K562 (cell line): ENCODE results near the gene ING1. TPM values are rescaled to one million over a fixed set of nuclear protein-coding genes. Genes with fewer than 3 reads are reported as not detected.
A peak's percentile ranks its signal among the peaks of the same experiment; 100 is the strongest.

Source experiments
- ATAC-seq: fragments of 200-7000 bp; cut with Tn5 transposase; 3 replicates; pipeline ENCODE4 v1.9.1; 2020; ENCODE audit warnings: moderate library complexity
- Bru-seq: library from RNA; stranded (reverse); fragments of 400-500 nt; gene quantifications from one replicate; lab custom pipeline; 2021; lab: Mats Ljungman, UMichigan
- BruChase-seq, 2 experiments: library from RNA; stranded (reverse); fragments of 400-500 nt; gene quantifications; one replicate each; lab custom pipeline; 2021; lab: Mats Ljungman, UMichigan
- BruUV-seq: library from RNA; stranded (reverse); fragments of 400-500 nt; replicated peaks from 2 replicates; lab custom pipeline; 2021; lab: Mats Ljungman, UMichigan
- CTCF ChIA-PET: fragments of 300-600 bp; formaldehyde crosslinking; extraction: SDS; loops from one replicate; lab custom pipeline; 2021; ENCODE audit warnings: low intra/inter-chr PET ratio; lab: Yijun Ruan, JAX
- POLR2A ChIA-PET: fragments of 300-600, 350-650 bp; sonication (Branson Sonifier 250); formaldehyde crosslinking; extraction: SDS; loops from one replicate; lab custom pipeline; 2021; ENCODE audit warnings: antibody characterized with exemption, inconsistent platforms; lab: Yijun Ruan, JAX
- DNase-seq, 4 experiments: peaks; one replicate each; pipeline versions ENCODE4 v3.0.0 to v3.0.0-alpha.2; 2011 to 2018; ENCODE audit warnings: low spot score in 3 of 4, mixed read lengths in 3 of 4; ENCODE audit errors: extremely low read depth in 1 of 4
- FAIRE-seq: peaks from 2 replicates; lab custom pipeline; 2011; peaks lifted over from hg19 to GRCh38; lab: Jason Lieb, UNC
- H2AFZ ChIP-seq: 2 replicates; pipeline ENCODE4 v1.6.0; 2011; ENCODE audit warnings: low read depth, low read length, control low read depth, inconsistent platforms
- H3K27ac ChIP-seq: fragments of 200-600 bp; 3 replicates; pipeline ENCODE4 v1.8.0; 2011; ENCODE audit warnings: low read depth, mild to moderate bottlenecking, control low read depth, inconsistent platforms, low read length, moderate library complexity, mixed read lengths; ENCODE audit errors: extremely low read depth
- H3K27me3 ChIP-seq, 2 experiments: fragments of 300-600 bp in 1 of 2; 2 replicates in 1 of 2; 3 replicates in 1 of 2; pipeline versions ENCODE4 v1.6.0 to v1.8.0; 2011; ENCODE audit warnings: inconsistent platforms in 2 of 2, low read length in 2 of 2, mild to moderate bottlenecking in 1 of 2, mixed read lengths in 1 of 2, moderate library complexity in 1 of 2; ENCODE audit not compliant: control insufficient read depth in 2 of 2, insufficient read depth in 2 of 2
- H3K36me3 ChIP-seq: fragments of 300-600 bp; 3 replicates; pipeline ENCODE4 v1.8.0; 2011; ENCODE audit warnings: mild to moderate bottlenecking, low read length, inconsistent platforms; ENCODE audit not compliant: control insufficient read depth, insufficient read depth
- H3K4me1 ChIP-seq, 2 experiments: fragments of 200-600 bp in 1 of 2; replicated peaks in 1 of 2; 2 replicates in 1 of 2; 3 replicates in 1 of 2; pipeline versions ENCODE4 v1.5.1 to v1.8.0; 2011; ENCODE audit warnings: inconsistent platforms in 2 of 2, low read length in 2 of 2, mild to moderate bottlenecking in 1 of 2, mixed read lengths in 1 of 2, moderate library complexity in 1 of 2; ENCODE audit not compliant: control insufficient read depth in 2 of 2, insufficient read depth in 2 of 2
- H3K4me2 ChIP-seq: 2 replicates; pipeline ENCODE4 v1.6.1; 2011; ENCODE audit warnings: low read length, control low read depth, inconsistent platforms, mixed read lengths; ENCODE audit not compliant: insufficient read depth
- H3K4me3 ChIP-seq: fragments of 200-600 bp; sonication (generic), shearing (Covaris generic); 2 replicates; pipeline ENCODE4 v1.5.1; 2016; ENCODE audit warnings: control low read depth, inconsistent platforms
- H3K79me2 ChIP-seq: fragments of 200-600 bp; 3 replicates; pipeline ENCODE4 v1.8.0; 2011; ENCODE audit warnings: low read length, inconsistent platforms; ENCODE audit not compliant: control insufficient read depth, insufficient read depth
- H3K9ac ChIP-seq, 2 experiments: 2 replicates each; pipeline versions ENCODE4 v1.6.0 to v1.6.1; 2011; ENCODE audit warnings: low read depth in 2 of 2, low read length in 2 of 2, control low read depth in 1 of 2, inconsistent platforms in 1 of 2, mild to moderate bottlenecking in 1 of 2, mixed read lengths in 1 of 2; ENCODE audit not compliant: insufficient read depth in 1 of 2
- H3K9me1 ChIP-seq: one replicate; pipeline ENCODE4 v1.6.0; 2011; ENCODE audit warnings: inconsistent platforms, mild to moderate bottlenecking, low read length, moderate library complexity; ENCODE audit not compliant: control insufficient read depth, insufficient read depth
- H3K9me3 ChIP-seq: replicated peaks from 2 replicates; pipeline ENCODE4 v1.5.1; 2011; ENCODE audit warnings: low read depth, low read length, inconsistent platforms; ENCODE audit not compliant: control insufficient read depth, insufficient read depth
- H4K20me1 ChIP-seq: replicated peaks from 2 replicates; pipeline ENCODE4 v1.6.1; 2011; ENCODE audit warnings: low read length, inconsistent platforms, mixed read lengths; ENCODE audit not compliant: control insufficient read depth, insufficient read depth
- CBFB ChIP-seq: sonication (generic); formaldehyde crosslinking; IDR thresholded peaks from 2 replicates; pipeline ENCODE4 v1.4.0; 2020; ENCODE audit warnings: mild to moderate bottlenecking, missing genetic modification reagents
- CCAR2 ChIP-seq: fragments of 200-400 bp; formaldehyde crosslinking; IDR thresholded peaks from 2 replicates; pipeline ENCODE4 v1.6.1; 2017; ENCODE audit warnings: mild to moderate bottlenecking, low read depth, low read length
- CEBPZ ChIP-seq: fragments of 150-350 bp; IDR thresholded peaks from 2 replicates; pipeline ENCODE4 v1.6.1; 2014; ENCODE audit warnings: low read depth, mild to moderate bottlenecking, low read length, borderline replicate concordance
- DNMT1 ChIP-seq: fragments of 450-650 bp; IDR thresholded peaks from 2 replicates; pipeline ENCODE4 v1.6.1; 2016; ENCODE audit warnings: antibody characterized with exemption, mild to moderate bottlenecking
- ELF2 ChIP-seq: fragments of 250-450 bp; sonication (Bioruptor Pico); IDR thresholded peaks from 2 replicates; pipeline ENCODE4 v1.5.0; 2021; ENCODE audit warnings: mild to moderate bottlenecking
- FOS ChIP-seq: IDR thresholded peaks from 3 replicates; pipeline ENCODE4 v1.6.1; 2011; ENCODE audit not compliant: insufficient read length; ENCODE audit errors: extremely low read depth
- TFAM ChIP-seq: fragments of 250-450 bp; sonication (Bioruptor Pico); conservative IDR thresholded peaks from 2 replicates; pipeline ENCODE4 v1.5.0; 2021; ENCODE audit warnings: mild to moderate bottlenecking, moderate library complexity
- ZNF212 ChIP-seq: fragments of 450-650 bp; formaldehyde crosslinking; IDR thresholded peaks from 2 replicates; pipeline ENCODE4 v1.4.0; 2020; ENCODE audit warnings: mild to moderate bottlenecking
- ZNF384 ChIP-seq: IDR thresholded peaks from 2 replicates; pipeline ENCODE4 v1.6.1; 2012; ENCODE audit warnings: low read depth, low read length, improper control_type of control experiment
- ZNF518B ChIP-seq: fragments of 250-450 bp; sonication (Bioruptor Pico); IDR thresholded peaks from 2 replicates; pipeline ENCODE4 v1.5.0; 2021; ENCODE audit warnings: mild to moderate bottlenecking, moderate library complexity
- ZNF785 ChIP-seq: fragments of 250-450 bp; sonication (Bioruptor Pico); IDR thresholded peaks from 2 replicates; pipeline ENCODE4 v1.4.0; 2020; ENCODE audit warnings: mild to moderate bottlenecking
- WGBS: fragments of 100-300 bp; shearing (Covaris generic); methylation state at CpG from one replicate; pipeline ENCODE4 v1.1.6; 2016; ENCODE audit warnings: low coverage, mixed read lengths; ENCODE audit not compliant: insufficient coverage; ENCODE audit errors: missing lambda C conversion rate; 5-methylcytosine and 5-hydroxymethylcytosine counted together
- in situ Hi-C: fragments of 300-500 bp; cut with MboI; formaldehyde crosslinking; loops from 4 replicates; pipeline ENCODE4 v1.15.0; 2018; ENCODE audit warnings: inconsistent platforms, mixed read lengths
- intact Hi-C: fragments of 100-400 bp; cut with micrococcal nuclease; formaldehyde crosslinking; loops from 2 replicates; pipeline ENCODE4 v1.14.2; 2022
- long read RNA-seq, 3 experiments: library from polyadenylated mRNA in 2 of 3; library from RNA in 1 of 3; unstranded in 2 of 3; stranded (forward) in 1 of 3; transcript quantifications; one replicate each; pipeline ENCODE4 v2.0.0, GENCODE V29; 2019 to 2022
- polyA minus RNA-seq, 3 experiments: library from RNA; depleted of rRNA, polyadenylated mRNA; stranded (reverse); fragments of >200 nt; gene quantifications; 2 replicates each; pipeline ENCODE4 v1.2.3, GENCODE V29; 2011
- polyA plus RNA-seq, 8 experiments: library from polyadenylated mRNA; depleted of rRNA in 4 of 8; stranded (reverse) in 5 of 8; unstranded in 3 of 8; fragments of >200 nt; fragmentation: Nextera tagmentation in 2 of 8; fragmentation: Illumina TruSeq in 1 of 8; extraction: Ambion mirVana in 2 of 8; extraction: Trizol in 1 of 8; gene quantifications; 2 replicates each; pipeline versions ENCODE4 v1.2.1 to v1.2.3, GENCODE V29; 2011 to 2014; ENCODE audit warnings: inconsistent platforms in 1 of 8, missing spikeins in 1 of 8
- total RNA-seq, 7 experiments: library from RNA; depleted of rRNA in 6 of 7; stranded (reverse); fragments of >200 nt in 6 of 7; fragmentation: Illumina TruSeq in 2 of 7; extraction: Trizol in 2 of 7; gene quantifications; 2 replicates each; pipeline versions ENCODE4 v1.2.1 to v1.2.3, GENCODE V29; 2011 to 2021; ENCODE audit warnings: low replicate concordance in 1 of 7

The ING1 gene
- total RNA-seq (2011; cell fraction: chromatin; rRNA removed; ENCODE audit: low replicate concordance) = 8.3 and 11.8 TPM in 2 replicates
- total RNA-seq (2011; cell fraction: nucleolus; rRNA removed) = 14.5 and 21.3 TPM in 2 replicates
- total RNA-seq (2011; cell fraction: nucleoplasm; rRNA removed) = 10.2 and 11.3 TPM in 2 replicates
- total RNA-seq (2014; rRNA removed) (19.2 and 20.1 TPM in 2 replicates), total RNA-seq (2014; rRNA removed; fragmentation: Illumina TruSeq; extraction: Trizol) (3.9 and 4.2 TPM in 2 replicates), total RNA-seq (2015; rRNA removed; fragmentation: Illumina TruSeq; extraction: Trizol) (8.2 and 9.1 TPM in 2 replicates), total RNA-seq (2021) (14.0 and 14.3 TPM in 2 replicates), polyA plus RNA-seq (2011; rRNA removed) (9.6 and 9.7 TPM in 2 replicates), polyA plus RNA-seq (2014; fragmentation: Illumina TruSeq; extraction: Trizol) (7.5 and 9.8 TPM in 2 replicates), polyA plus RNA-seq (2014; fragmentation: Nextera tagmentation; extraction: Ambion mirVana) (1 to 10 TPM; 1.0 to 1.1 TPM), polyA plus RNA-seq (2014; rRNA removed) (16.2 and 16.4 TPM in 2 replicates), polyA minus RNA-seq (2011; rRNA and poly(A)+ RNA removed) (6.4 and 7.7 TPM in 2 replicates), Bru-seq, nascent RNA (percentile 77 among the genes with signal in this experiment), BruChase-seq, experiment 1, labeled RNA remaining after a 2-hour chase (percentile 68 among the genes with signal in this experiment), BruChase-seq, experiment 2, labeled RNA remaining after a 6-hour chase (percentile 69 among the genes with signal in this experiment)
- 14.2 and 24.3 TPM in 2 replicates for polyA plus RNA-seq (2011; cell fraction: cytosol; rRNA removed)
- polyA plus RNA-seq (2011; cell fraction: nucleus; rRNA removed) = 11.6 and 21.2 TPM in 2 replicates
- 11.0 and 14.4 TPM in 2 replicates for polyA plus RNA-seq (2012)
- polyA minus RNA-seq (2011; cell fraction: cytosol; rRNA and poly(A)+ RNA removed) = 14.8 and 19.7 TPM in 2 replicates
- 5.9 and 8.4 TPM in 2 replicates for polyA minus RNA-seq (2011; cell fraction: nucleus; rRNA and poly(A)+ RNA removed)
- long read RNA-seq, experiment 1, full-length matches to known transcripts = 60 of 91 reads
- long read RNA-seq, experiment 1, partial matches to known transcripts = 21 of 91 reads
- long read RNA-seq, experiment 1, other reads (novel, unspliced or antisense) = 10 of 91 reads
- long read RNA-seq, experiment 2, full-length matches to known transcripts = 9 of 24 reads
- long read RNA-seq, experiment 2, partial matches to known transcripts = 7 of 24 reads
- long read RNA-seq, experiment 2, other reads (novel, unspliced or antisense) = 8 of 24 reads
- long read RNA-seq, experiment 3, full-length matches to known transcripts = 15 of 17 reads
- long read RNA-seq, experiment 3, partial matches to known transcripts = 0 of 17 reads
- long read RNA-seq, experiment 3, other reads (novel, unspliced or antisense) = 2 of 17 reads

GRCh38 chr13:110713642-110713952 is at the start of gene ING1:
TSS of gene ING1 (plus strand) at chr13:110713700. CDS start at chr13:110714150, 450 bp downstream.
- Histone ChIP-seq H3K4me2 (peak within 1 kb of the TSS; percentile 85), H4K20me1 (peaks cover 8% of the 10 kb centered on the region; the same call in 1 of the 2 replicates), H3K9ac (peak within 1 kb of the TSS; percentile 92 to 97), H3K27me3 (no peaks in the 10 kb centered on the region), H3K4me1 (peaks cover 2 to 17% of the 10 kb centered on the region in 2 experiments; a peak in 2 of 5 replicates), H3K27ac (peak within 1 kb of the TSS; percentile 97), H2AFZ (peak within 1 kb of the TSS; percentile 89), H3K4me3 (peak within 1 kb of the TSS; percentile 86), H3K9me3 (no peaks in the 10 kb centered on the region), H3K9me1 (no peaks in the 10 kb centered on the region), H3K36me3 (no peaks in the 10 kb centered on the region), H3K79me2 (peaks cover 54% of the 10 kb centered on the region)
- in situ Hi-C loops (no loop called here), intact Hi-C loops (loop anchor here (2.0 to 10.0 kb wide), 4 partner anchors 101 to 259 kb away; partner anchors contain the start of gene ANKRD10)
- ATAC-seq (no peak), FAIRE-seq (no peak), DNase-seq (no peak)
- POLR2A ChIA-PET = no interaction called here
- no TSS peak for BruUV-seq
- 0% methylated on average over 7 of the region's 45 CpGs for WGBS
- CTCF ChIA-PET = no interaction called here
- TF ChIP-seq ZNF384 = no peak
- TF ChIP-seq ZNF518B (CRISPR knock-in tag) = no peak
- TF ChIP-seq CCAR2 = no peak
- no peak for TF ChIP-seq CEBPZ
- no peak for TF ChIP-seq FOS
- no peak for TF ChIP-seq CBFB (CRISPR knock-in tag)
- TF ChIP-seq ELF2 (CRISPR knock-in tag) = no peak
- no peak for TF ChIP-seq ZNF785
- TF ChIP-seq DNMT1 = no peak
- no peak for TF ChIP-seq TFAM (CRISPR knock-in tag)
- no peak for TF ChIP-seq ZNF212 (CRISPR knock-in tag)
